Glomerular visceral epithelial cell (primary cell): ENCODE results near the gene TMEM191B.
"Not testable (repeated sequence)": the region's sequence is repeated elsewhere in the genome, so short reads cannot be mapped to it uniquely, and the experiment has no call there.

Experiments
- DNase-seq: peaks from one replicate; pipeline ENCODE4 v3.0.0-alpha.2; 2016; ENCODE audit errors: extremely low spot score

TMEM191B gene

DNA sequence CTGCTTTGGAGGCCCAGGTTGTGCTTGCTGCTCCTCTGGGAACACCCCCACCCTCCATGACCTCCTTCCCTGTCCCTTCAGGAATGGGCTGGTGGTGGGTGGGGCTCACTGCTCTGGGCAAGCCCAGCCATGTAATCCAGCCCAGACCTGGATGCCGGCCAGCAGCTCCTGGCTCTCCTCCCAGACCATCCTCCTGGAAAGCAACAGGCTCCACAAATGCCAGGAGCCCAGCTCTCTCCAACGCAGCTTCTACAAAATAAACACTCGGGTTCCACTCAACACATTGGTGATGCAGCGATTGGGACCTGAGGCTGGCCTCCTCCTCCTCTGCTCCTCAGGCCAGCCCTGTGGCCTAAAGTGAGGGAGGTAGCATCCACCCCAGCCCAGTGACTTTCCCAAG, 30.9 kb downstream of the TMEM191B start:
- DNase-seq: not testable (repeated sequence)

DNA sequence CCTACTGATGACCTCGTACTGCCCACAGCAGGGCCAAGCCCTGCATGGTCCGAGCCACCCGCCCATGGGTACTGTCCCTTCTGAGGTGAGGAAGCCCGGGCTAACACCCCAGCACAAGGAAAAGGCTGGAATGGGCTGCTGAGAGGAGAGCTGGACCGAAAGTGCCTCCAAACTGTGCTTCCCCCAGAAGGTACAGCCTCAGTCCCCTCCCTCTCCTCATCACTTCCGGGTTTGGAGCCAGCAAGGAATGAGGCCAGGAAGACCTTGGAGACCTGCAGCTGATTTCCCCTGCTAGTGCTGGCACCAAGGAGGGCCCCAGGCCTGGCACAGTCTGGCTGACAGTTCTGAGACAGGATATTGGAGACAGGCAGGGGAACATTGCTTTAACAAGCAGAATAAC, 31.3 kb downstream of the TMEM191B start:
- not testable (repeated sequence) for DNase-seq

DNA sequence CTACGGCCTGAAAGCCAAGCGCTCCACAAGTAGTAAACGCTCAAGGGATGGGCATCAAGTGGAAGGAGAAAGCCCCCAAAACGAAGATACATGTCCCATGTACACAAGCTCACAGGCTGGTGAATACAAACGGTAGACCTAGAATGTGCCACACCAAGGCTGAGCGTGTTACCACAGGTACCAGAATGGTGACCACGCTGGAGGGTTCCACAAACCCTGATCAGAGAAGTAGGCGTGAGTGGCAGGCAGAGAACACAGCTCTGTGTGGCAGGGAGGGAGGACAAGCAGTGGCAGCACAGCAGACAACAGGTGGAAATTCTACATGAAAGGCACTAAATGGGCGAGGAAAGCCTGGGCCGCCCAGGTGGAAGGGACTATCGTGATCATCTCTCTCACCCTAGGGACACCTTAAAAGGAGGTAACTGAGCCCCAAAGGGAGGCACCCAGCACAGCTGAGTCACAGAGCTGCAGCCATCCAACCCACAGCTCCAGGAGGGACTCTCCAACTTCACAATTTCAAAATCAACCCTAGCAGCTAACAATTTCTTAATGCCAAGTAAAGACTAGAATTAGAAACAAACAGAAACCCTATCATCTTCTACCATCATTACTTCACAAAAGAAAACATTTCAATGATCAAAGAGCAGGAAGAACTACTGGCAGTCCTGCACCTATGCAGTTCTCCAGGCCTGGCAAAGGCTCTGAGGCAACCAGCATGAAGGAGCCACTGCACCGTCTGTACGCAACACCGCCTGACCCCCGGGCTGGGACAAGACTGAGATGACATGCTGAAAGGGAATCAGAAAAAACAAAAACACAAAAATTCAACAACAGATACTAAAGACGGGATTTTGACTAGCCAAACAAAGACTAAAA, 32.7 kb downstream of the TMEM191B start:
- DNase-seq: not testable (repeated sequence)

DNA sequence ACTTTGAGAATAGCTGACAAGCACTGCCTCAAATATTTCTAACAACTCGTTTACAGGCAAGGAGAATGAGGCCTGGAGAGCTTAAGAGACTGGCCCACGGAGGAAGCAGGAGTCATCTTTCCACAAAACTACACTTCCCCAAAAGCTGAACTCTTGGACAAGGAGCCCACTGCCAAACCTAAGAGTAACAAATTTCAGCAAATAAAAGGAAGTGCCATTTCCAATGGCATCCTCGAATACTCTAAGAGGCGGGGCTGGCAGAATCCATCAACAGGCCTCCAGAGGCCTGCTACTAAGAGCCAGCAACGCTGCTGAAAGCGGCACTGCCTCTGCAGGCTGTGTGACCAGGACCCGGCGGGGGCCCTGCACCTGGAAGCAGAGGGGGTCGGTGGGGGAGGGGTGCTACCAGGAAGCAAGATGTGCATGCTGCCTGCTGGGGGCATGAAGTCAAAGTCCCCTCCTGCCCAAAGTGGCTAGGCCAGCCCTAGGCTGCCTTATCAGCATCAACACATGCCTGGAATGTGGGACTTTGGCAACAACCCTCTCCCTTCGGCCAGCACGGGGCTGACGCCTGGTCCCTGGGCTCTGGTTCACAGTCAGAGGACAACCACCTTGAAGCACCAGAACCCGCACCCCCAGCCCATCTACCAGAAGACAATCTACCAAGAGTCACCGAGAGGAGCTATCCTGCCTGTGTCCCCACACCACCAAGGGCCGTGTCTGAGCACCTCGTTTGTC, 43.1 kb downstream of the TMEM191B start:
- not testable (repeated sequence) for DNase-seq

DNA sequence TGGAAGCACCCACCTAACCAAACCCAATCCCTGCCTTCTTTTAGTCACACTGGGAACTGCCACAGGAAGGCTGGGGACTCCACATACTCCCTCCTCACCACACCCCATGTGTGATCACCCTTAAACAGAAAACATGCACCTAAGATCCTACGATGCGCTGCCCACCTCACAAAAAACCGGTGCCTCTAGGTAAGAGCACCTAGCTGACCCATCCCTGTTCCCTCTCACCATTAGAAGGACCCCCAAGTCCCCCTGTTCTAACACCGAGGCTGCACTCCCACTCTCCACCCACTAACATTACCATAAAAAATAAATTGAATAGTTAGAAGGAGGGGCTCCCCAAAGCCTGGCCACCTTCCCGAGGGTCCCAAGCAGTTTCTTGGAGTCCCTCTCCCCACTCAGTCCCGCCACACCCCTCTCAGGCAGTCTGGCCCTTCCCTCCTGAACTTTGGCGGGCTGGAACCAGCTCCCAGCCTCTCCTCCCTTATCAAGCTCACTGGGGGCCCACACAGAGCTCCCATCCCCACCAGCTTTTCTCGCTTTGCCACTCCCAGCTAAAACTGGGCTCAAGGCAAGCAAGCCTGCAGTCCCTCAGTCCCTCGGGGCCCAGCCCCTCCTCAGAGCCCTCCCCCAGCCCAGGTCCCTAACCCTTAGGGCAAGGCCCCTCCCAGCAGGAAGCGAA, 46.0 kb downstream of the TMEM191B start:
- not testable (repeated sequence) for DNase-seq

DNA sequence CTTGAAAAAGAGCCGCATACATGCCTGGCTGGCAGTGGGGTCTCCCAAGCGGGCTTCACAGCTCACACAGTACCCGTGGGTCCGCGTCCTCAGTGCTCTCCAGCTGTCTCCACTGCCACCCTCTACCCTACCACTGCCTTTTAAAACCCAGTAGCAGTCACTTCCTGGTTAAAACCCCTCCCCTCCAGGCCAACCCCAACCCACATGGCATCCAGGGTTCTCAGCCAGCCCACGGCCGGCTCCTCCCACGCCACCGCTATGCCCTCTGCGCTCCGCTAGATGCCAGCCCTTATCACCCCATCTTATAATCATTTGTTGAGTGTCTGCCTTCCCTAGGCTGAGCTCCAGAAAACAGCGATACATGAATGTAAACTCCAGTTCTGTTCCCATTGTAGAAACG, 47.0 kb downstream of the TMEM191B start:
- not testable (repeated sequence) for DNase-seq

DNA sequence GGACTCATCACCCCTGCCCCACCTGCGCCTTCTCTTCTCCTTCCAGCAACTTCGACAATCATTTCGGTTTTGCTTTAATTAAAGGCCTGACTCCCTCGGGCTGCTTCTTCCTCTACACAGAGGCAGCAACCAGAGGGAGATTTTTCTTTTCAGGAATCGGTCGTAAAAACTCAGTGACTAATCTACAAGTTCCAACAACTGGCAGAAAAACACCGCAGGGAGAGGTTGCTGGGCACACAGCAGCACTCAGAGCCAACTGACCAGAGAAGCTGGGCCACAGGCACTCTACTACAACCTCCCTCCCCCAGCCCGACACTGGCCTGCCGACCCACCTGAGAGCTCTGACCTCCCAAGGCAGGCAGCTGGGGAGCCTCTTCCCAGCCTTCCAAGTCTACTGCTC, 48.1 kb downstream of the TMEM191B start:
- DNase-seq: not testable (repeated sequence)

DNA sequence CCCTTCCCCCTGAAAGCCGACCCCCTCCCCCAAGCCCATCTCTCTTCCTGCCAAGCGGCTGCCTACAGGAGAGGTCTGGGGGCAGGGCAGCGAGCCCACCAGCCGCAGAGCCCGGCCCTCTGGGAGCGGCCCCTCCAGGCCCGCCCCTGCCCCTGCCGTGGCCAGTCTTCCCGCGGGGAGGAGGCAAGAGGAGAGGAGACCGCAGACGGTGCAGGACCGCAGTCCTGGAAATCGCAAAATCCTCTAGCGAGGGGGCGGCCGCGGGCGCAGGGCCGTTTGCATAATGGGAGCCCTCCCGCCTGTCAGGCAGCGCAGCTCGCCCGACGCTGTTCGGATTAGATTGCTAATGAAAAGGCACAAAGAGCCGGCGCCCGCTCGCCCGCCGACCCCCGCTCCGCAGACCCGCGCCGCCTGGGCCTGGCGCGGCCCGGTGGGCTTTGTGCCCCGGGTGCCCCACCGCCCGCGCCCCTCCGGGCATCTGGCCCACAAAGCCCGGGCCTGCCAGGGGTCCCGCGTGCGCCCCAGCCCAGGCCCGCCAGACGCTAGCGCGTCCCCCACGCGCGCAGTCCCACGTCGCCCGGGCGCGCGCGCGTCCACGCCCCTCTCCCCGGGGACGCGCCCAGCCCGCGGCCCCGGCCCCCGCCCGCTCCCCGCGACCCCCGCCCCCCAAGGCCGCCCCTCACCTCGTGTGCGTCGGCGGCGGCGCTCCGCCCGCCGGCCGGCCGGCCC, 49.7 kb downstream of the TMEM191B start:
- not testable (repeated sequence) for DNase-seq

DNA sequence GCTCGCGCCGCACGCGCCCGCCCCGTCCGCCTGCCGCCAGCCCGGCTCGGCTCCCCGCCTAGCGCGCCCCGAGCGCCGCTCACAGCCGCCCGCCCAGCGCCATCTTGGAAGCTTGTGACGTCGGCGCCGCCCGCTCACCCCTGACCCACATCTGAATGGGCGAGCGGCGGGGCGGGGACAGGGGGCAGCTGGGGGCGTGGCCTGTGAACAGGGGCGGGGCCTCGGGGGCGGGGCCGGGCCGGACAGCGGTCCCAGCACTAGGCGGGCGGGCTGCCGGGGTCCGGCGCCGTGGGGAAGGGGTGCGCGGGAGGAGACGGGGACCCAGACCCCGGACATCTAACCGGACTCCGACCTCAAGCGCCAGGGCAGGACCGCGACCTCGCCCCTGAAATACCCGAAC, 50.2 kb downstream of the TMEM191B start:
- DNase-seq: peak; percentile 41
